NCI-H1930 (cell line): Measurements from ENCODE around the gene CKLF.
"Not testable (repeated sequence)": the region's sequence is repeated elsewhere in the genome, so short reads cannot be mapped to it uniquely, and the experiment has no call there.

ENCODE experiments used
- DNase-seq, 2 experiments: peaks; one replicate each; lab custom pipeline; 2025; lab: John Stamatoyannopoulos, UW

The CKLF gene

GRCh38 chr16:66552286-66553177, at the start of gene CKLF:
Gene CKLF, plus strand, starts transcription at chr16:66552576. Its CDS starts 140 bp downstream, at chr16:66552716.
- peak; percentile 49 to 85 for DNase-seq

- no peak for DNase-seq
These were observed 49.3 kb upstream of the CKLF start for GRCh38 chr16:66503030-66503429.

GRCh38 chr16:66503612-66504011, 48.8 kb upstream of the CKLF start:
- no peak for DNase-seq

GRCh38 chr16:66507731-66508239, 44.6 kb upstream of the CKLF start:
- DNase-seq, result no peak

- DNase-seq, result no peak
These were observed 44.0 kb upstream of the CKLF start for GRCh38 chr16:66508248-66508913.

GRCh38 chr16:66508914-66509496, 43.4 kb upstream of the CKLF start:
- DNase-seq, result no peak

- no peak for DNase-seq
These were observed 42.8 kb upstream of the CKLF start for GRCh38 chr16:66509576-66509975.

- no peak for DNase-seq
These were observed 42.1 kb upstream of the CKLF start for GRCh38 chr16:66510298-66510697.

GRCh38 chr16:66510711-66511601, 41.4 kb upstream of the CKLF start:
- DNase-seq, result no peak

GRCh38 chr16:66511602-66512271, 40.6 kb upstream of the CKLF start:
- DNase-seq, result no peak

- no peak for DNase-seq
These were observed 39.9 kb upstream of the CKLF start for GRCh38 chr16:66512272-66513110.

GRCh38 chr16:66513111-66513723, 39.2 kb upstream of the CKLF start:
- no peak for DNase-seq

GRCh38 chr16:66514391-66514790, 38.0 kb upstream of the CKLF start:
- DNase-seq, result not testable (repeated sequence)

GRCh38 chr16:66514980-66515595, 37.3 kb upstream of the CKLF start:
- DNase-seq, result not testable (repeated sequence)

GRCh38 chr16:66515596-66516508, 36.5 kb upstream of the CKLF start:
- DNase-seq, result no peak

GRCh38 chr16:66516509-66516807, 35.9 kb upstream of the CKLF start:
- no peak for DNase-seq

- no peak for DNase-seq
These were observed 35.4 kb upstream of the CKLF start for GRCh38 chr16:66516808-66517585.
